MCF 10A (cell line): ENCODE results near the gene DMRTB1. TPM values are rescaled to one million over a fixed set of nuclear protein-coding genes. Genes with fewer than 3 reads are reported as not detected.

Experiments
- BruUV-seq: library from RNA; stranded (reverse); fragments of 400-500 nt; replicated peaks from 2 replicates; lab custom pipeline; 2021; lab: Mats Ljungman, UMichigan
- CTCF ChIA-PET: fragments of 300-600 bp; sonication (Branson Sonifier 250); formaldehyde crosslinking; extraction: SDS; loops from one replicate; lab custom pipeline; 2021; ENCODE audit warnings: antibody characterized with exemption, inconsistent platforms; lab: Yijun Ruan, JAX
- POLR2A ChIA-PET: fragments of 300-600, 350-650 bp; sonication (Branson Sonifier 250); formaldehyde crosslinking; extraction: SDS; loops from one replicate; lab custom pipeline; 2020; ENCODE audit warnings: antibody characterized with exemption, inconsistent platforms; lab: Yijun Ruan, JAX
- DNase-seq: peaks from one replicate; pipeline ENCODE4 v3.0.0-alpha.2; 2018; ENCODE audit not compliant: unreplicated experiment
- H3K27ac Mint-ChIP-seq: one replicate; pipeline ENCODE4 v1.8.0; 2022; ENCODE audit warnings: mild to moderate bottlenecking, low read depth, mixed read lengths; ENCODE audit not compliant: unreplicated experiment
- H3K27me3 Mint-ChIP-seq: one replicate; pipeline ENCODE4 v1.8.0; 2022; ENCODE audit warnings: mixed read lengths; ENCODE audit not compliant: insufficient read depth, unreplicated experiment
- H3K36me3 Mint-ChIP-seq: one replicate; pipeline ENCODE4 v1.8.0; 2022; ENCODE audit warnings: mild to moderate bottlenecking, moderate library complexity, mixed read lengths; ENCODE audit not compliant: insufficient read depth, unreplicated experiment
- H3K4me1 Mint-ChIP-seq: one replicate; pipeline ENCODE4 v1.8.0; 2022; ENCODE audit warnings: mixed read lengths; ENCODE audit not compliant: insufficient read depth, unreplicated experiment
- H3K4me3 Mint-ChIP-seq: one replicate; pipeline ENCODE4 v1.8.0; 2022; ENCODE audit warnings: mild to moderate bottlenecking, moderate library complexity, mixed read lengths; ENCODE audit not compliant: unreplicated experiment
- H3K9me3 Mint-ChIP-seq: one replicate; pipeline ENCODE4 v1.8.0; 2022; ENCODE audit warnings: mixed read lengths; ENCODE audit not compliant: unreplicated experiment
- intact Hi-C: fragments of 100-400 bp; cut with micrococcal nuclease; formaldehyde crosslinking; loops from 2 replicates; pipeline ENCODE4 v1.14.1; 2022
- total RNA-seq: library from RNA; stranded (reverse); gene quantifications from 2 replicates; pipeline ENCODE4 v1.2.3, GENCODE V29; 2022
- TF ChIP-seq, protein P1 (sequence below): fragments of 200-600 bp; IDR thresholded peaks from one replicate; pipeline ENCODE4 v1.8.0; 2022; ENCODE audit warnings: antibody characterized with exemption, mild to moderate bottlenecking; ENCODE audit not compliant: unreplicated experiment

The DMRTB1 gene
- total RNA-seq, 1 experiment from 2014 or later: not detected

DNA sequence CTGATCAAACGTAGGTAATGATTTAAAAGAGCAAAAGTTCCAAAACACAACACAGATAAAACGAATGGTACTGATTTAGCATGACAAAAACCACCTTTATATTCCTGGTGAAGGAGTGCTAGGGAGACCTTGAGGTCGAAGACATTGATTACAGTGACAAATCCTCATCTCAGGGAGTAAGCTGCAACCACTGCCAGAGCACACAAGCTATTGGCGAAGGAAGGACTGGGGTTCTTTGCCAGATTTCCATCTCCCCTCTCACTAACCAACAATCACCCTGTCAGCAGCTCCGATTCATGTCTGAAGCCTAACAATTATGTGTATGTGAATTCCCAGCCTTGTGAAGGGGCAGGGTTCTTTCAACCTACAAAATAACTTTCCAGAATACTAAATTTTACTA is 40.2 kb upstream of the DMRTB1 start:
- TF ChIP-seq, protein P1, sequence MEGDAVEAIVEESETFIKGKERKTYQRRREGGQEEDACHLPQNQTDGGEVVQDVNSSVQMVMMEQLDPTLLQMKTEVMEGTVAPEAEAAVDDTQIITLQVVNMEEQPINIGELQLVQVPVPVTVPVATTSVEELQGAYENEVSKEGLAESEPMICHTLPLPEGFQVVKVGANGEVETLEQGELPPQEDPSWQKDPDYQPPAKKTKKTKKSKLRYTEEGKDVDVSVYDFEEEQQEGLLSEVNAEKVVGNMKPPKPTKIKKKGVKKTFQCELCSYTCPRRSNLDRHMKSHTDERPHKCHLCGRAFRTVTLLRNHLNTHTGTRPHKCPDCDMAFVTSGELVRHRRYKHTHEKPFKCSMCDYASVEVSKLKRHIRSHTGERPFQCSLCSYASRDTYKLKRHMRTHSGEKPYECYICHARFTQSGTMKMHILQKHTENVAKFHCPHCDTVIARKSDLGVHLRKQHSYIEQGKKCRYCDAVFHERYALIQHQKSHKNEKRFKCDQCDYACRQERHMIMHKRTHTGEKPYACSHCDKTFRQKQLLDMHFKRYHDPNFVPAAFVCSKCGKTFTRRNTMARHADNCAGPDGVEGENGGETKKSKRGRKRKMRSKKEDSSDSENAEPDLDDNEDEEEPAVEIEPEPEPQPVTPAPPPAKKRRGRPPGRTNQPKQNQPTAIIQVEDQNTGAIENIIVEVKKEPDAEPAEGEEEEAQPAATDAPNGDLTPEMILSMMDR: no peak
- intact Hi-C loops: no loop called here
- no peaks in the 10 kb centered on the region for H3K36me3 Mint-ChIP-seq
- POLR2A ChIA-PET: no interaction called here
- no peak for DNase-seq
- peaks cover 38% of the 10 kb centered on the region for H3K27me3 Mint-ChIP-seq
- BruUV-seq: no TSS peak
- peaks cover 9% of the 10 kb centered on the region for H3K9me3 Mint-ChIP-seq
- H3K4me3 Mint-ChIP-seq: no peak overlapping the region
- no peak overlapping the region for H3K27ac Mint-ChIP-seq
- CTCF ChIA-PET: interaction anchor here (0.6 kb wide), 1 partner anchor 27 kb away, joined by 3 read pairs; no protein-coding TSS in a partner anchor
- H3K4me1 Mint-ChIP-seq: peaks cover 1% of the 10 kb centered on the region

DNA sequence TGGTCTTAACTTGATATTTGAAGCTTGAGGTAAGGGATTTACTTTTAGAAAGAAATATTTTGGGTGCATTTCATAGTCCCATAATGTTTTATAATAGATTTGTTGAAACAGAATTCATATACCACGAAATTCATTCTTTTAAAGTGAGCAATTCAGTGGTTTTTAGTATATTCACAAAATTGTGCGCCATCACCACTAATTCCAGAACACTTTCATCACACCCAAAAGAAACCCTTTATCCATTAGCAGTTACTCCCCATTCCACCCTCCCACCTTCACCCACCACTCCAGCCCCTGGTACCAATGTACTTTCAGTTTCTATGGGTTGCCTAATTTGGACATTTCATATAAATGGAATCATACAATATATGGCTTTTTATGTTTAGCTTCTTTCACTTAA is 38.9 kb upstream of the DMRTB1 start:
- no peak overlapping the region for H3K27ac Mint-ChIP-seq
- no peak for DNase-seq
- H3K27me3 Mint-ChIP-seq: peaks cover 44% of the 10 kb centered on the region
- no peak overlapping the region for H3K4me3 Mint-ChIP-seq
- ChIA-PET CTCF (interaction anchor here (0.7 to 0.8 kb wide), 2 partner anchors 10 to 254 kb away, joined by 3 to 5 read pairs; no protein-coding TSS in a partner anchor), POLR2A (interaction anchor here (0.6 kb wide), 1 partner anchor 46 kb away, joined by 4 read pairs; no protein-coding TSS in a partner anchor)
- no peaks in the 10 kb centered on the region for H3K36me3 Mint-ChIP-seq
- no TSS peak for BruUV-seq
- TF ChIP-seq, protein P1: no peak
- peaks cover 9% of the 10 kb centered on the region for H3K9me3 Mint-ChIP-seq
- no peaks in the 10 kb centered on the region for H3K4me1 Mint-ChIP-seq
- intact Hi-C loops: no loop called here

DNA sequence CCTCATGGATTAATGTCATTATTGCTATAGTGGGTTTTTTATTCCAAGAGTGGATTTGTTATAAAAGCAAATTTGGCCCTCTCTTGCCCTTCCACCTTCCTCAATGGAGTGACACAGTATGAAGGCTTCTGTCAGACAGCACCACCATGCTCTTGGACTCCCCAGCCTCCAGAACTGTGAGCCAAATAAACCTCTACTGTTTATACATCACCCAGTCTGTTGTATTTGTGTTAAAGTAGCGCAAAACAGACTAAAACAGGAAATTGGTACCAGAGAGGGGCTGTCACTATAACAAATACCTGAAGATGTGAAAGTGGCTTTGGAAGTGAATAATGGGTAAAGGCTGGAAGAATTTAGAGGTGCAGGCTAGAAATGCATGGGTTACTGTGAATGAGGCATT is 38.0 kb upstream of the DMRTB1 start:
- CTCF ChIA-PET: interaction anchor here (0.7 to 0.8 kb wide), 2 partner anchors 9 to 124 kb away, joined by 3 to 5 read pairs; no protein-coding TSS in a partner anchor
- no peaks in the 10 kb centered on the region for H3K4me1 Mint-ChIP-seq
- TF ChIP-seq, protein P1: no peak
- POLR2A ChIA-PET: no interaction called here
- H3K4me3 Mint-ChIP-seq: no peak overlapping the region
- peaks cover 53% of the 10 kb centered on the region for H3K27me3 Mint-ChIP-seq
- BruUV-seq: no TSS peak
- no peaks in the 10 kb centered on the region for H3K36me3 Mint-ChIP-seq
- no peak for DNase-seq
- peaks cover 9% of the 10 kb centered on the region for H3K9me3 Mint-ChIP-seq
- intact Hi-C loops: no loop called here
- no peak overlapping the region for H3K27ac Mint-ChIP-seq

DNA sequence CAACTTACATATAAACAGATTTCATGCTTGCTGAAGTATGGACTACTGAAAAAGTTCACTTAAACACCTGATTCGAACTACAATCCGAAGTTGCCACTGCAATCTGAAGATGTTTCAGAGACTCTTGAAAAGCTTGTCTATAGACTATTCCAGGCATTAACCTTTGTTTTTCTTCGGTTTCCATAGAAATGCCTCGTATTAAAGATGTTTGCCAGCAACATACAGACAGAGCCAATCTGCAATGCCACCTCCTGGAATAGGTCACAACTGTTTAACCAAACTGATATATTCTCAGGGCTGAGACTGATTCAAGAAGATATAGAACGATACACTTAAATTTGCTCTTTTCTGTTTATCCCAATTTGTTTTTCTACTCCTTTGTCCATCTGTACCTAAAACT is 28.9 kb upstream of the DMRTB1 start:
- H3K36me3 Mint-ChIP-seq: no peaks in the 10 kb centered on the region
- no peak overlapping the region for H3K27ac Mint-ChIP-seq
- H3K9me3 Mint-ChIP-seq: no peaks in the 10 kb centered on the region
- peaks cover 40% of the 10 kb centered on the region for H3K27me3 Mint-ChIP-seq
- H3K4me3 Mint-ChIP-seq: no peak overlapping the region
- ChIA-PET POLR2A (interaction anchor here (0.6 kb wide), 1 partner anchor 94 kb away, joined by 3 read pairs; no protein-coding TSS in a partner anchor), CTCF (interaction anchor here (0.7 to 1.3 kb wide), 4 partner anchors 9 to 819 kb away, joined by 3 to 5 read pairs (median 4); no protein-coding TSS in a partner anchor)
- no peak for DNase-seq
- intact Hi-C loops: no loop called here
- no TSS peak for BruUV-seq
- TF ChIP-seq, protein P1: no peak
- H3K4me1 Mint-ChIP-seq: no peaks in the 10 kb centered on the region
